Activated CD4-positive, alpha-beta T cell treated with anti-CD3 and anti-CD28 coated beads, Interleukin-2, amount 10 ng/mL, durations not matched to agents 7 days and 5 days (primary cell): ENCODE measurements around the gene KCNIP3. TPM values are rescaled to one million over a fixed set of nuclear protein-coding genes. Genes with fewer than 3 reads are reported as not detected.

Source experiments
- CTCF ChIA-PET: fragments of 350-600 bp; sonication (Branson Sonifier 250); formaldehyde crosslinking; loops from one replicate; lab custom pipeline; 2021; ENCODE audit warnings: antibody characterized with exemption; lab: Charles Lee
- POLR2A ChIA-PET: fragments of 350-600 bp; sonication (Branson Sonifier 250); formaldehyde crosslinking; loops from one replicate; lab custom pipeline; 2021; ENCODE audit warnings: antibody characterized with exemption; lab: Charles Lee
- DNase-seq: peaks from one replicate; pipeline ENCODE4 v3.0.0-alpha.2; 2020
- H3K27ac Mint-ChIP-seq: one replicate; pipeline ENCODE4 v1.8.0; 2021; ENCODE audit warnings: mild to moderate bottlenecking, moderate library complexity, mixed read lengths
- H3K27me3 Mint-ChIP-seq: one replicate; pipeline ENCODE4 v1.8.0; 2021; ENCODE audit warnings: mixed read lengths
- H3K36me3 Mint-ChIP-seq: one replicate; pipeline ENCODE4 v1.8.0; 2021; ENCODE audit warnings: low read depth, mixed read lengths
- H3K4me1 Mint-ChIP-seq: one replicate; pipeline ENCODE4 v1.8.0; 2021; ENCODE audit warnings: mixed read lengths
- H3K4me3 Mint-ChIP-seq: one replicate; pipeline ENCODE4 v1.8.0; 2021; ENCODE audit warnings: mild to moderate bottlenecking, moderate library complexity, mixed read lengths
- H3K9me3 Mint-ChIP-seq: one replicate; pipeline ENCODE4 v1.8.0; 2021; ENCODE audit warnings: mixed read lengths
- total RNA-seq, 2 experiments: library from RNA; stranded (reverse); gene quantifications; one replicate each; pipeline ENCODE4 v1.2.3, GENCODE V29; 2021

KCNIP3 gene
- total RNA-seq, 2 experiments from 2014 or later: not detected

GRCh38 chr2:95292623-95293260 is 4.4 kb upstream of the KCNIP3 start:
- no peak for DNase-seq
- Mint-ChIP-seq H3K27ac (no peak overlapping the region), H3K27me3 (no peaks in the 10 kb centered on the region), H3K4me1 (no peaks in the 10 kb centered on the region), H3K9me3 (peaks cover 20% of the 10 kb centered on the region), H3K36me3 (no peaks in the 10 kb centered on the region), H3K4me3 (no peak overlapping the region)
- ChIA-PET CTCF (interaction anchor here (1.0 kb wide), 1 partner anchor 306 kb away, joined by 4 read pairs; no protein-coding TSS in a partner anchor), POLR2A (no interaction called here)

- DNase-seq: no peak
- peaks cover 20% of the 10 kb centered on the region for H3K9me3 Mint-ChIP-seq
- ChIA-PET CTCF (no interaction called here), POLR2A (no interaction called here)
- no peak overlapping the region for H3K27ac Mint-ChIP-seq
- H3K27me3 Mint-ChIP-seq: no peaks in the 10 kb centered on the region
- no peaks in the 10 kb centered on the region for H3K4me1 Mint-ChIP-seq
- no peak overlapping the region for H3K4me3 Mint-ChIP-seq
- H3K36me3 Mint-ChIP-seq: no peaks in the 10 kb centered on the region
Observed at GRCh38 chr2:95294579-95295250, 2.4 kb upstream of the KCNIP3 start.

GRCh38 chr2:95295376-95295775 is 1.8 kb upstream of the KCNIP3 start:
- POLR2A ChIA-PET: no interaction called here
- Mint-ChIP-seq H3K36me3 (no peaks in the 10 kb centered on the region), H3K9me3 (peaks cover 15% of the 10 kb centered on the region), H3K27ac (no peak overlapping the region), H3K4me3 (no peak overlapping the region), H3K27me3 (no peaks in the 10 kb centered on the region), H3K4me1 (no peaks in the 10 kb centered on the region)
- no peak for DNase-seq
- CTCF ChIA-PET: no interaction called here

GRCh38 chr2:95296011-95296410 is 1.1 kb upstream of the KCNIP3 start:
- no peak for DNase-seq
- ChIA-PET CTCF (no interaction called here), POLR2A (no interaction called here)
- Mint-ChIP-seq H3K4me1 (no peaks in the 10 kb centered on the region), H3K27me3 (no peaks in the 10 kb centered on the region), H3K36me3 (no peaks in the 10 kb centered on the region), H3K27ac (no peak overlapping the region), H3K4me3 (no peak overlapping the region), H3K9me3 (peaks cover 10% of the 10 kb centered on the region)

- Mint-ChIP-seq H3K4me3 (no peak overlapping the region), H3K36me3 (no peaks in the 10 kb centered on the region), H3K9me3 (no peaks in the 10 kb centered on the region), H3K27me3 (no peaks in the 10 kb centered on the region), H3K4me1 (no peaks in the 10 kb centered on the region), H3K27ac (no peak overlapping the region)
- no peak for DNase-seq
- POLR2A ChIA-PET: no interaction called here
- CTCF ChIA-PET: no interaction called here
Observed at GRCh38 chr2:95297639-95298395, 670 bp downstream of the KCNIP3 start.

GRCh38 chr2:95298486-95299111 is 1.5 kb downstream of the KCNIP3 start:
- Mint-ChIP-seq H3K4me3 (no peak overlapping the region), H3K4me1 (no peaks in the 10 kb centered on the region), H3K27me3 (no peaks in the 10 kb centered on the region), H3K9me3 (no peaks in the 10 kb centered on the region), H3K36me3 (no peaks in the 10 kb centered on the region), H3K27ac (no peak overlapping the region)
- ChIA-PET CTCF (interaction anchor here (1.0 kb wide), 1 partner anchor 16 kb away, joined by 4 read pairs; no protein-coding TSS in a partner anchor), POLR2A (no interaction called here)
- DNase-seq: no peak

- H3K36me3 Mint-ChIP-seq: no peaks in the 10 kb centered on the region
- ChIA-PET POLR2A (no interaction called here), CTCF (interaction anchor here (1.0 kb wide), 1 partner anchor 18 kb away, joined by 4 read pairs; no protein-coding TSS in a partner anchor)
- H3K27ac Mint-ChIP-seq: no peak overlapping the region
- no peaks in the 10 kb centered on the region for H3K9me3 Mint-ChIP-seq
- no peak for DNase-seq
- no peak overlapping the region for H3K4me3 Mint-ChIP-seq
- no peaks in the 10 kb centered on the region for H3K4me1 Mint-ChIP-seq
- H3K27me3 Mint-ChIP-seq: no peaks in the 10 kb centered on the region
Observed at GRCh38 chr2:95299961-95300360, 2.8 kb downstream of the KCNIP3 start.

GRCh38 chr2:95300450-95300849 is 3.3 kb downstream of the KCNIP3 start:
- Mint-ChIP-seq H3K27ac (no peak overlapping the region), H3K4me1 (no peaks in the 10 kb centered on the region), H3K36me3 (no peaks in the 10 kb centered on the region), H3K27me3 (no peaks in the 10 kb centered on the region), H3K4me3 (no peak overlapping the region), H3K9me3 (no peaks in the 10 kb centered on the region)
- DNase-seq: no peak
- CTCF ChIA-PET: no interaction called here
- POLR2A ChIA-PET: no interaction called here

- no peaks in the 10 kb centered on the region for H3K27me3 Mint-ChIP-seq
- H3K36me3 Mint-ChIP-seq: no peaks in the 10 kb centered on the region
- no peak overlapping the region for H3K4me3 Mint-ChIP-seq
- DNase-seq: no peak
- POLR2A ChIA-PET: no interaction called here
- H3K27ac Mint-ChIP-seq: no peak overlapping the region
- H3K4me1 Mint-ChIP-seq: no peaks in the 10 kb centered on the region
- CTCF ChIA-PET: interaction anchor here (1.1 kb wide), 1 partner anchor 28 kb away, joined by 3 read pairs; no protein-coding TSS in a partner anchor
- H3K9me3 Mint-ChIP-seq: no peaks in the 10 kb centered on the region
Observed at GRCh38 chr2:95301186-95301585, 4.0 kb downstream of the KCNIP3 start.

- Mint-ChIP-seq H3K4me1 (no peaks in the 10 kb centered on the region), H3K27ac (no peak overlapping the region), H3K4me3 (no peak overlapping the region)
Observed at GRCh38 chr2:95301876-95302641, 4.9 kb downstream of the KCNIP3 start.

GRCh38 chr2:95303191-95303919 is 6.2 kb downstream of the KCNIP3 start:
- CTCF ChIA-PET: no interaction called here
- H3K36me3 Mint-ChIP-seq: no peaks in the 10 kb centered on the region
- H3K4me1 Mint-ChIP-seq: no peaks in the 10 kb centered on the region
- H3K4me3 Mint-ChIP-seq: no peak overlapping the region
- POLR2A ChIA-PET: no interaction called here
- no peaks in the 10 kb centered on the region for H3K27me3 Mint-ChIP-seq
- no peak overlapping the region for H3K27ac Mint-ChIP-seq
- DNase-seq: no peak
- no peaks in the 10 kb centered on the region for H3K9me3 Mint-ChIP-seq

More at GRCh38 chr2:95301876-95302641, 4.9 kb downstream of the KCNIP3 start:
- Mint-ChIP-seq H3K36me3 (no peaks in the 10 kb centered on the region), H3K27me3 (no peaks in the 10 kb centered on the region), H3K9me3 (no peaks in the 10 kb centered on the region)
- DNase-seq: no peak
- ChIA-PET CTCF (interaction anchor here (1.1 kb wide), 1 partner anchor 27 kb away, joined by 3 read pairs; no protein-coding TSS in a partner anchor), POLR2A (no interaction called here)
